ENCODE results near the gene TMEM165. TPM values are rescaled to one million over a fixed set of nuclear protein-coding genes. Genes with fewer than 3 reads are reported as not detected.
"Not testable (repeated sequence)": the region's sequence is repeated elsewhere in the genome, so short reads cannot be mapped to it uniquely, and the experiment has no call there.

Gene TMEM165
- total RNA-seq, 1 experiment from 2014 or later = 119 TPM

DNA sequence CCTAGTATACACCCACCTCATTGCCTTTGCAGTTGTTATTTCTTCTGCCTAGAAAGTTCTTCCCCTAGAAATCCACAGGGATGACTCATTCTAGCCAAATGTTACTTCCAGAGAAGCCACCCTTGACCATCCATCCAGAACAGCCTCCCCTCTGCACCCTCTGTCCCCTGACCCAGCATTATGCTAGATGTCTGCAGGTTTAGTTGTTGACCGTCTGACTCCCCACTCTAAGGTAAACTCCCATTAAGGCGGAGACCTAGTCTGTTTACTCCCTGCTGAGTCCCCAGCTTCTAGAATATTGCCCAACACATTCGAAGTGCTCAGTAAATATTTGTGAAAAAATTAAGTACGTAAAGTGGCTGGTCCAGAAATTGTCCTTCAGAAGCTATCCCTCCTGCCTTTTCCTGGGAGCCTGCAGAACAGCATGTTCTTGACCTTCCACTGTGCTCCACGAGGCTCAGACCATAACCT is 38.7 kb upstream of the TMEM165 start:
- Mint-ChIP-seq H3K4me1 (ENCODE audit: insufficient read depth, unreplicated experiment) (peaks cover 44% of the 10 kb centered on the region), H3K9me3 (ENCODE audit: unreplicated experiment) (no peaks in the 10 kb centered on the region), H3K36me3 (ENCODE audit: insufficient read depth, unreplicated experiment) (peaks cover 9% of the 10 kb centered on the region), H3K4me3 (ENCODE audit: unreplicated experiment) (peak overlapping the region; percentile 11), H3K27me3 (ENCODE audit: insufficient read depth, unreplicated experiment) (no peaks in the 10 kb centered on the region), H3K27ac (ENCODE audit: low read depth, unreplicated experiment) (peak overlapping the region; percentile 24)
- POLR2A ChIA-PET = interaction anchor here (0.9 to 17.4 kb wide), 5 partner anchors 11 to 339 kb away, joined by 3 to 387 read pairs (median 4); partner anchors contain the start of genes SRD5A3 and TMEM165
- TF ChIP-seq, protein P1, sequence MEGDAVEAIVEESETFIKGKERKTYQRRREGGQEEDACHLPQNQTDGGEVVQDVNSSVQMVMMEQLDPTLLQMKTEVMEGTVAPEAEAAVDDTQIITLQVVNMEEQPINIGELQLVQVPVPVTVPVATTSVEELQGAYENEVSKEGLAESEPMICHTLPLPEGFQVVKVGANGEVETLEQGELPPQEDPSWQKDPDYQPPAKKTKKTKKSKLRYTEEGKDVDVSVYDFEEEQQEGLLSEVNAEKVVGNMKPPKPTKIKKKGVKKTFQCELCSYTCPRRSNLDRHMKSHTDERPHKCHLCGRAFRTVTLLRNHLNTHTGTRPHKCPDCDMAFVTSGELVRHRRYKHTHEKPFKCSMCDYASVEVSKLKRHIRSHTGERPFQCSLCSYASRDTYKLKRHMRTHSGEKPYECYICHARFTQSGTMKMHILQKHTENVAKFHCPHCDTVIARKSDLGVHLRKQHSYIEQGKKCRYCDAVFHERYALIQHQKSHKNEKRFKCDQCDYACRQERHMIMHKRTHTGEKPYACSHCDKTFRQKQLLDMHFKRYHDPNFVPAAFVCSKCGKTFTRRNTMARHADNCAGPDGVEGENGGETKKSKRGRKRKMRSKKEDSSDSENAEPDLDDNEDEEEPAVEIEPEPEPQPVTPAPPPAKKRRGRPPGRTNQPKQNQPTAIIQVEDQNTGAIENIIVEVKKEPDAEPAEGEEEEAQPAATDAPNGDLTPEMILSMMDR (IDR thresholded peaks at IDR 0.05; ENCODE audit: unreplicated experiment) = no peak
- intact Hi-C loops (cut with micrococcal nuclease) = no loop called here
- DNase-seq (ENCODE audit: unreplicated experiment) = peak; percentile 64
- no TSS peak for BruUV-seq (replicated peaks)
- CTCF ChIA-PET = interaction anchor here (0.5 to 3.2 kb wide), 2 partner anchors 11 to 47 kb away, joined by 3 to 29 read pairs; partner anchors contain the start of gene SRD5A3

DNA sequence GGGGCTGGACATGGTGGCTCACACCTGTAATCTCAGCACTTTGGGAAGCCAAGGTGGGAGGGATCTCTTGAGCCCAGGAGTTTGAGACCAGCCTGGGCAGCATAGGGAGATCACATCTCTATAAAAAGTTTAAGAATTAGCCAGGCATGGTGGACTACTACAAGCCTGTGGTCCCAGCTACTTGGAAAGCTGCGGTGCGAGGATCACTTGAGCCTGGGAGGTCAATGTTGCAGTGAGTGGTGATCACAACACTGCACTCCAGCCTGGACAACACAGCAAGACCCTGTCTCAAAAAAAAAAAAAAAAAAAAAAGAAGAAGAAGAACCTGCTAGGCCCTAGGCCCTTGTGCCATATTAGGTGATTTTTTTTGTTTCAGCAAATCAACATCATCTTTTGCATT is 37.5 kb upstream of the TMEM165 start:
- H3K9me3 Mint-ChIP-seq (ENCODE audit: unreplicated experiment) = no peaks in the 10 kb centered on the region
- BruUV-seq (replicated peaks) = no TSS peak
- intact Hi-C loops (cut with micrococcal nuclease) = loop anchor here (2.0 kb wide), 1 partner anchor 39 kb away; no protein-coding TSS in a partner anchor
- DNase-seq (ENCODE audit: unreplicated experiment) = no peak
- POLR2A ChIA-PET = interaction anchor here (0.6 to 17.4 kb wide), 9 partner anchors 7 to 347 kb away, joined by 3 to 387 read pairs (median 12); partner anchors contain the start of genes SRD5A3 and TMEM165
- TF ChIP-seq, protein P1 (IDR thresholded peaks at IDR 0.05; ENCODE audit: unreplicated experiment) = no peak
- no peak overlapping the region for H3K4me3 Mint-ChIP-seq (ENCODE audit: unreplicated experiment)
- CTCF ChIA-PET = no interaction called here
- H3K4me1 Mint-ChIP-seq (ENCODE audit: insufficient read depth, unreplicated experiment) = peaks cover 35% of the 10 kb centered on the region
- peak overlapping the region; percentile 76 for H3K27ac Mint-ChIP-seq (ENCODE audit: low read depth, unreplicated experiment)
- H3K36me3 Mint-ChIP-seq (ENCODE audit: insufficient read depth, unreplicated experiment) = peaks cover 9% of the 10 kb centered on the region
- no peaks in the 10 kb centered on the region for H3K27me3 Mint-ChIP-seq (ENCODE audit: insufficient read depth, unreplicated experiment)

DNA sequence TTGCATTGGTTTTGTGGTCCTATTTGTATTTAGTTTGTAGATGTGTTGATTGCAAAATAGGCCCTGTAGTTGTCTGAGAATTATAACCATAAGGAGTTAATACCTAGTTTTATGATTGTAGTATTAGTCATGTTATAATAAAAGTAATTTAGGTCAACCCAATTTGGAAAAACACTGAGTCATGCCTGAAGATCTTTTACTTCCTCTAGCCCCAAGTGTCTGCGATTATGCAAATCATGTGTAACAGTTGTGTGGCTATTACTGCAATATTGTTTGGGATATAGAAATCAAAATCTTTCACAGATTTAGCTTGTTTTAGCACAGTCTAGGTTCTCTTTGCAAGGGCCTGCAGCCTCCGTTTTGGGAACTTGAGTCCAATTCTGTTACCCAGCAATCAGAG is 37.1 kb upstream of the TMEM165 start:
- TF ChIP-seq, protein P1 (IDR thresholded peaks at IDR 0.05; ENCODE audit: unreplicated experiment) = no peak
- peaks cover 35% of the 10 kb centered on the region for H3K4me1 Mint-ChIP-seq (ENCODE audit: insufficient read depth, unreplicated experiment)
- no peaks in the 10 kb centered on the region for H3K27me3 Mint-ChIP-seq (ENCODE audit: insufficient read depth, unreplicated experiment)
- no TSS peak for BruUV-seq (replicated peaks)
- ChIA-PET CTCF (interaction anchor here (1.0 to 1.2 kb wide), 3 partner anchors 13 to 146 kb away, joined by 3 to 6 read pairs (median 4); partner anchors contain the start of gene SRD5A3), POLR2A (interaction anchor here (0.6 to 17.4 kb wide), 11 partner anchors 8 to 507 kb away, joined by 3 to 387 read pairs (median 9); partner anchors contain the start of genes SRD5A3 and TMEM165)
- peak overlapping the region; percentile 76 for H3K27ac Mint-ChIP-seq (ENCODE audit: low read depth, unreplicated experiment)
- DNase-seq (ENCODE audit: unreplicated experiment) = peak; percentile 94
- peaks cover 9% of the 10 kb centered on the region for H3K36me3 Mint-ChIP-seq (ENCODE audit: insufficient read depth, unreplicated experiment)
- H3K9me3 Mint-ChIP-seq (ENCODE audit: unreplicated experiment) = no peaks in the 10 kb centered on the region
- H3K4me3 Mint-ChIP-seq (ENCODE audit: unreplicated experiment) = no peak overlapping the region
- intact Hi-C loops (cut with micrococcal nuclease) = loop anchor here (2.0 kb wide), 1 partner anchor 38 kb away; no protein-coding TSS in a partner anchor

DNA sequence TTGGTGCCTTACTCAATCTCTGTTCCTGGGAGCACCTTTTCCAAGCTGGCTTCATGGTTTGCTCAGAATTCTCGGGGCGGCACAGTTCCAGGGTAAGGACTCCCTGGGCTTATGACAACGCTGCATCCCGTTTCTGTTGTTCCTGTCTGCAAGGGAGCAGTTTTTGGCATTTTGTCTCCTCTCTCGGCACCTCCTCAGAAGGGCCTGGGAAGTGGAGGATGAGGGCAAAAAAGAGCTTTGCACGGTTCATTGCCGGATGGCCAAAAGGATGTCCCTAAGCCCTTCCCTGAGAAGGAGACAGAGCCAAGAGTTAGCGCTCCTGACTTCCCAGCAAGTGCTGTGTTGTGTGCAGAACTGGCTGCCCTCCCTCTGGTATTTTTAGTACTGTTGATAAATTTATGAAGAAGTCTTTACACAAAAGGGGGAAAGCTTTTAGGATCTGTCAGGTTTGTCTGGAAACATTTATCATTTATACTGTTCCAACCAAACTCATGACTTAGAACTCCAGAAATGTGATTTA is 36.3 kb upstream of the TMEM165 start:
- Mint-ChIP-seq H3K4me1 (ENCODE audit: insufficient read depth, unreplicated experiment) (peaks cover 32% of the 10 kb centered on the region), H3K27me3 (ENCODE audit: insufficient read depth, unreplicated experiment) (no peaks in the 10 kb centered on the region), H3K9me3 (ENCODE audit: unreplicated experiment) (no peaks in the 10 kb centered on the region), H3K4me3 (ENCODE audit: unreplicated experiment) (peak overlapping the region; percentile 46), H3K27ac (ENCODE audit: low read depth, unreplicated experiment) (peak overlapping the region; percentile 76), H3K36me3 (ENCODE audit: insufficient read depth, unreplicated experiment) (peaks cover 9% of the 10 kb centered on the region)
- ChIA-PET CTCF (interaction anchor here (0.6 to 1.2 kb wide), 7 partner anchors 9 to 145 kb away, joined by 3 to 6 read pairs (median 3); partner anchors contain the start of gene SRD5A3), POLR2A (interaction anchor here (0.7 to 17.4 kb wide), 13 partner anchors 9 to 507 kb away, joined by 3 to 387 read pairs (median 4); partner anchors contain the start of genes SRD5A3 and TMEM165)
- TF ChIP-seq, protein P1 (IDR thresholded peaks at IDR 0.05; ENCODE audit: unreplicated experiment) = no peak
- intact Hi-C loops (cut with micrococcal nuclease) = loop anchor here (2.0 kb wide), 1 partner anchor 37 kb away; no protein-coding TSS in a partner anchor
- DNase-seq (ENCODE audit: unreplicated experiment) = peak; percentile 53
- BruUV-seq (replicated peaks) = no TSS peak

DNA sequence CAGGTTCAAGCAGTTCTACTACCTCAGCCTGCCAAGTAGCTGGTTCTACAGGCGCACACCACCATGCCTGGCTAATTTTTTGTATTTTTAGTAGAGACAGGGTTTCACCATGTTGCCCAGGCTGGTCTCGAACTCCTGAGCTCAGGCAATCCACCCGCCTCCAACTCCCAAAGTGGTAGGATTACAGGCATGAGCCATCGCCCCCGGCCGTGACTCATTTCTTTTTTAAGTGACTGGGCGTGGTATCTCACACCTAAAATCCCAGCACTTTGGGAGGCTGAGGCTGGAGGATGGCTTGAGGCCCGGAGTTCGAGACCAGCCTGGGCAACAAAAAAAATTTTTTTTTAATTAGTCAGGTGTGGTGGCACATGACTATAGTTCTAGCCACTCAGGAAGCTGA is 32.8 kb upstream of the TMEM165 start:
- intact Hi-C loops (cut with micrococcal nuclease); H3K9me3 Mint-ChIP-seq (ENCODE audit: unreplicated experiment); H3K27ac Mint-ChIP-seq (ENCODE audit: low read depth, unreplicated experiment); BruUV-seq (replicated peaks); H3K36me3 Mint-ChIP-seq (ENCODE audit: insufficient read depth, unreplicated experiment); H3K4me3 Mint-ChIP-seq (ENCODE audit: unreplicated experiment); H3K27me3 Mint-ChIP-seq (ENCODE audit: insufficient read depth, unreplicated experiment): not testable (repeated sequence)
- DNase-seq (ENCODE audit: unreplicated experiment) = peak; percentile 58
- POLR2A ChIA-PET = interaction anchor here (0.8 to 3.0 kb wide), 3 partner anchors 17 to 60 kb away, joined by 3 to 12 read pairs (median 4); partner anchors contain the start of genes SRD5A3 and TMEM165
- CTCF ChIA-PET = interaction anchor here (0.6 to 1.5 kb wide), 5 partner anchors 10 to 179 kb away, joined by 3 to 5 read pairs (median 3); partner anchors contain the start of gene SRD5A3
- peaks cover 13% of the 10 kb centered on the region for H3K4me1 Mint-ChIP-seq (ENCODE audit: insufficient read depth, unreplicated experiment)
